WTC11 (cell line): ENCODE measurements around the gene MORN2. TPM values are rescaled to one million over a fixed set of nuclear protein-coding genes. Genes with fewer than 3 reads are reported as not detected.
A peak's percentile ranks its signal among the peaks of the same experiment; 100 is the strongest.

Source experiments
- ATAC-seq: fragments of 200-7000 bp; cut with Tn5 transposase; 2 replicates; pipeline ENCODE4 v1.10.0; 2021; ENCODE audit warnings: mild to moderate bottlenecking, moderate library complexity
- Bru-seq: library from RNA; stranded (reverse); fragments of 400-500 nt; gene quantifications from one replicate; lab custom pipeline; 2021; lab: Mats Ljungman, UMichigan
- CTCF ChIA-PET: fragments of 300-600 bp; sonication (Branson Sonifier 250); formaldehyde crosslinking; loops from one replicate; lab custom pipeline; 2021; ENCODE audit warnings: antibody characterized with exemption; lab: Charles Lee
- POLR2A ChIA-PET: fragments of 350-600 bp; sonication (Branson Sonifier 250); formaldehyde crosslinking; loops from one replicate; lab custom pipeline; 2021; ENCODE audit warnings: antibody characterized with exemption; lab: Charles Lee
- DNase-seq: peaks from one replicate; pipeline ENCODE4 v3.0.0; 2021; ENCODE audit warnings: low spot score
- H3K27ac Mint-ChIP-seq: 2 replicates; pipeline ENCODE4 v1.8.0; 2021; ENCODE audit warnings: mixed read lengths
- H3K27me3 Mint-ChIP-seq: 2 replicates; pipeline ENCODE4 v1.8.0; 2021; ENCODE audit warnings: low read depth, mild to moderate bottlenecking, moderate library complexity, mixed read lengths
- H3K36me3 Mint-ChIP-seq: 2 replicates; pipeline ENCODE4 v1.8.0; 2021; ENCODE audit warnings: mixed read lengths
- H3K4me1 Mint-ChIP-seq: 2 replicates; pipeline ENCODE4 v1.8.0; 2022; ENCODE audit warnings: mixed read lengths
- H3K4me3 Mint-ChIP-seq: 2 replicates; pipeline ENCODE4 v1.8.0; 2021; ENCODE audit warnings: mild to moderate bottlenecking, moderate library complexity, mixed read lengths
- H3K9me3 Mint-ChIP-seq: 2 replicates; pipeline ENCODE4 v1.8.0; 2021; ENCODE audit warnings: mixed read lengths
- ATF1 ChIP-seq: sonication (generic); formaldehyde crosslinking; IDR thresholded peaks from 2 replicates; pipeline ENCODE4 v1.8.1; 2023; ENCODE audit warnings: mild to moderate bottlenecking, moderate library complexity, missing genetic modification reagents
- CREB1 ChIP-seq: sonication (generic); formaldehyde crosslinking; IDR thresholded peaks from 2 replicates; pipeline ENCODE4 v1.8.0; 2023; ENCODE audit warnings: mild to moderate bottlenecking, missing genetic modification reagents
- CREM ChIP-seq: sonication (generic); formaldehyde crosslinking; IDR thresholded peaks from 2 replicates; pipeline ENCODE4 v1.8.1; 2022; ENCODE audit warnings: mild to moderate bottlenecking, missing genetic modification reagents, moderate library complexity
- GABPB1 ChIP-seq: sonication (generic); formaldehyde crosslinking; IDR thresholded peaks from 2 replicates; pipeline ENCODE4 v1.8.1; 2023; ENCODE audit warnings: mild to moderate bottlenecking, missing genetic modification reagents
- GRHL2 ChIP-seq: fragments of 250-450 bp; sonication (Bioruptor Pico); IDR thresholded peaks from 2 replicates; pipeline ENCODE4 v1.8.0; 2022; ENCODE audit warnings: mild to moderate bottlenecking, moderate library complexity; ENCODE audit not compliant: insufficient replicate concordance, severe bottlenecking
- HMGA2 ChIP-seq: fragments of 250-450 bp; sonication (Bioruptor Pico); IDR thresholded peaks from 2 replicates; pipeline ENCODE4 v1.4.0; 2021; ENCODE audit warnings: mild to moderate bottlenecking, moderate library complexity
- IRF1 ChIP-seq: sonication (generic); formaldehyde crosslinking; IDR thresholded peaks from 2 replicates; pipeline ENCODE4 v1.8.0; 2023; ENCODE audit warnings: missing genetic modification reagents
- IRF2 ChIP-seq: sonication (generic); formaldehyde crosslinking; IDR thresholded peaks from 2 replicates; pipeline ENCODE4 v1.8.0; 2022; ENCODE audit warnings: low read depth, missing genetic modification reagents, borderline replicate concordance
- NFYB ChIP-seq: sonication (generic); formaldehyde crosslinking; conservative IDR thresholded peaks from 2 replicates; pipeline ENCODE4 v1.8.0; 2022; ENCODE audit warnings: low read depth, missing genetic modification reagents
- NR3C1 ChIP-seq: sonication (generic); formaldehyde crosslinking; conservative IDR thresholded peaks from 2 replicates; pipeline ENCODE4 v1.8.1; 2023; ENCODE audit warnings: low read depth, mild to moderate bottlenecking, missing genetic modification reagents
- PRRX2 ChIP-seq: fragments of 250-450 bp; sonication (Bioruptor Pico); IDR thresholded peaks from 2 replicates; pipeline ENCODE4 v1.8.0; 2021; ENCODE audit warnings: mild to moderate bottlenecking
- SMAD3 ChIP-seq: sonication (generic); formaldehyde crosslinking; IDR thresholded peaks from 2 replicates; pipeline ENCODE4 v1.8.0; 2022; ENCODE audit warnings: missing genetic modification reagents, mild to moderate bottlenecking, borderline replicate concordance
- SOX15 ChIP-seq: fragments of 250-450 bp; sonication (Bioruptor Pico); IDR thresholded peaks from 2 replicates; pipeline ENCODE4 v1.9.0; 2021; ENCODE audit warnings: mild to moderate bottlenecking
- TEAD4 ChIP-seq: sonication (generic); formaldehyde crosslinking; IDR thresholded peaks from 2 replicates; pipeline ENCODE4 v1.8.0; 2022; ENCODE audit warnings: mild to moderate bottlenecking, missing genetic modification reagents
- USF1 ChIP-seq: sonication (generic); formaldehyde crosslinking; IDR thresholded peaks from 2 replicates; pipeline ENCODE4 v1.8.0; 2022; ENCODE audit warnings: mild to moderate bottlenecking, missing genetic modification reagents
- ZNF138 ChIP-seq: sonication (generic); formaldehyde crosslinking; conservative IDR thresholded peaks from 2 replicates; pipeline ENCODE4 v1.8.1; 2022; ENCODE audit warnings: mild to moderate bottlenecking, moderate library complexity, missing genetic modification reagents
- ZNF423 ChIP-seq: fragments of 250-450 bp; sonication (Bioruptor Pico); IDR thresholded peaks from 2 replicates; pipeline ENCODE4 v2.1.2; 2022; ENCODE audit warnings: mild to moderate bottlenecking, moderate library complexity
- ZNF671 ChIP-seq: fragments of 250-450 bp; sonication (Bioruptor Pico); IDR thresholded peaks from 2 replicates; pipeline ENCODE4 v1.8.0; 2021; ENCODE audit warnings: mild to moderate bottlenecking
- ZSCAN18 ChIP-seq: fragments of 250-450 bp; sonication (Bioruptor Pico); IDR thresholded peaks from 2 replicates; pipeline ENCODE4 v2.1.2; 2022; ENCODE audit warnings: mild to moderate bottlenecking, moderate library complexity
- long read RNA-seq, 3 experiments: library from RNA in 1 of 3; library from capped mRNA in 1 of 3; library from polyadenylated mRNA in 1 of 3; unstranded in 2 of 3; stranded (forward) in 1 of 3; transcript quantifications; one replicate each; pipeline ENCODE4 v2.0.0, GENCODE V29; 2021
- total RNA-seq: library from RNA; stranded (reverse); gene quantifications from 3 replicates; pipeline ENCODE4 v1.2.3, GENCODE V29; 2021
- TF ChIP-seq, protein P1 (sequence below): sonication (generic); formaldehyde crosslinking; IDR thresholded peaks from 2 replicates; pipeline ENCODE4 v1.8.1; 2022; ENCODE audit warnings: mild to moderate bottlenecking, missing genetic modification reagents, moderate library complexity, borderline replicate concordance
- TF ChIP-seq, protein P2 (sequence below): sonication (generic); formaldehyde crosslinking; IDR thresholded peaks from 2 replicates; pipeline ENCODE4 v1.8.1; 2022; ENCODE audit warnings: low read depth, mild to moderate bottlenecking, moderate library complexity, missing genetic modification reagents, borderline replicate concordance
- TF ChIP-seq, protein P3 (sequence below): fragments of 250-450 bp; sonication (Bioruptor Pico); IDR thresholded peaks from 2 replicates; pipeline ENCODE4 v1.9.0; 2021; ENCODE audit warnings: mild to moderate bottlenecking
- TF ChIP-seq, protein P4 (sequence below): sonication (generic); formaldehyde crosslinking; IDR thresholded peaks from 2 replicates; pipeline ENCODE4 v1.8.1; 2023; ENCODE audit warnings: mild to moderate bottlenecking, missing genetic modification reagents, moderate library complexity
- TF ChIP-seq, protein P5 (sequence below): sonication (generic); formaldehyde crosslinking; IDR thresholded peaks from 2 replicates; pipeline ENCODE4 v1.8.1; 2022; ENCODE audit warnings: missing genetic modification reagents, borderline replicate concordance
- TF ChIP-seq, protein P6 (sequence below): sonication (generic); formaldehyde crosslinking; IDR thresholded peaks from 2 replicates; pipeline ENCODE4 v1.8.0; 2022; ENCODE audit warnings: mild to moderate bottlenecking, missing genetic modification reagents

The MORN2 gene
- total RNA-seq (5.9 to 8.0 TPM (median 7.4 TPM) in 3 replicates), Bru-seq, nascent RNA (percentile 48 among the genes with signal in this experiment)
- long read RNA-seq, experiment 1, partial matches to known transcripts: 0 of 2 reads
- long read RNA-seq, experiment 1, other reads (novel, unspliced or antisense): 0 of 2 reads
- long read RNA-seq, experiment 2, transcript MORN2-201 (5 exons, 739 nt): major isoform, 10 of 12 reads
- long read RNA-seq, experiment 2, partial matches to known transcripts: 0 of 12 reads
- long read RNA-seq, experiment 2, other reads (novel, unspliced or antisense): 2 of 12 reads
- long read RNA-seq, experiment 3, partial matches to known transcripts: 10 of 11 reads
- long read RNA-seq, experiment 3, other reads (novel, unspliced or antisense): 0 of 11 reads

DNA sequence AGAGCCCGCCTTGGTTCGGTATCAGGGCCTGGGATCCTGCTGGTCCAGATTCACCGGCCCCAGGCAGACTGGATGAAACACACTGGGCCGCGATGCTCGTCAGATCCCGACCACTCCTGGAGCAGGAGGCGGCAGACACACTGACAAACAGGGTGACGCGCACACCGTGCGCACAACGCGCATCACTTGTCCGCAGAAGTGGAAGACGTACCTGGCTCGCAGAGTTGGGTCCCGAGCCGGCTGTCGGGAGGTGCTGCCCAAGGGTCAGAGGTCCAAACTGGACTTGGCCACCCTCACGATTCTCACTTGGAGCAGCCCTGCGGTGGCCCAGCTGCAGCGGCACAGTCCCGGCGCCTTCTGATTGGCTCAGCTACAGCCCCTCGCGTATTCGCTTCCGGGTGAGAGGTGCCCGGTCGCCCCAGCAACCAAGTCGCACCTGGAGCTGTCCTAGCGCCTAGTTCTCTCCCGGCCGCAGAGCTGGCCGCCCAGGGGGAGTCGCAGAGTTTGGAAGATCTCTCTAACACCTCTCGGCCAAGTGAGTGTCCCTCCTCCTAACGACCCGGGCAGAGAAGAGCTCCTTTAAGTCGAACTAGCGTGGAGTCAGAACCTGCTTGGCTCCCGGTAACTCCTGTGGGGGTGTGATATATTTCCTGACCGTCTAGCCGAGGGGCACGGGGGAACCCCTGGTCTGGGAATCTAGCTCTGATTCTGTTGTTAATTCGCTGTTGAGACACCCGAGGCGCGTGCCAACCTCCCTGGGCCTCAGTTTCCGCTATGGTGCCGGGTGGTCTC, at the start of gene MORN2, which contains the start of gene DHX57:
Gene MORN2, plus strand, starts transcription at position 401 of the 792 bp plus-strand sequence.
Gene DHX57, minus strand, starts transcription at position 359 of the 792 bp plus-strand sequence. CDS start 7,529 bp downstream, outside the sequence.
- Mint-ChIP-seq H3K36me3 (peaks cover 8% of the 10 kb centered on the region; the same call in 1 of the 2 replicates), H3K4me1 (peaks cover 14% of the 10 kb centered on the region), H3K9me3 (peaks cover 12% of the 10 kb centered on the region), H3K4me3 (peak within 1 kb of the TSS; percentile 87), H3K27ac (peak within 1 kb of the TSS; percentile 70), H3K27me3 (no peaks in the 10 kb centered on the region)
- POLR2A ChIA-PET: interaction anchor here (0.9 to 2.0 kb wide), 2 partner anchors 125 to 245 kb away, joined by 3 to 11 read pairs; partner anchors contain the start of genes SOS1 and SRSF7
- ATAC-seq (peak; percentile 99), DNase-seq (peak; percentile 87)
- CTCF ChIA-PET: interaction anchor here (1.2 to 3.2 kb wide), 3 partner anchors 71 to 354 kb away, joined by 3 to 21 read pairs (median 4); no protein-coding TSS in a partner anchor
- TF ChIP-seq ZNF423 (CRISPR knock-in tag): no peak
- TF ChIP-seq GRHL2 (CRISPR knock-in tag): no peak
- no peak for TF ChIP-seq USF1 (CRISPR knock-in tag)
- TF ChIP-seq TEAD4 (CRISPR knock-in tag): no peak
- TF ChIP-seq SMAD3: no peak
- no peak for TF ChIP-seq HMGA2 (CRISPR knock-in tag)
- TF ChIP-seq, protein P1, sequence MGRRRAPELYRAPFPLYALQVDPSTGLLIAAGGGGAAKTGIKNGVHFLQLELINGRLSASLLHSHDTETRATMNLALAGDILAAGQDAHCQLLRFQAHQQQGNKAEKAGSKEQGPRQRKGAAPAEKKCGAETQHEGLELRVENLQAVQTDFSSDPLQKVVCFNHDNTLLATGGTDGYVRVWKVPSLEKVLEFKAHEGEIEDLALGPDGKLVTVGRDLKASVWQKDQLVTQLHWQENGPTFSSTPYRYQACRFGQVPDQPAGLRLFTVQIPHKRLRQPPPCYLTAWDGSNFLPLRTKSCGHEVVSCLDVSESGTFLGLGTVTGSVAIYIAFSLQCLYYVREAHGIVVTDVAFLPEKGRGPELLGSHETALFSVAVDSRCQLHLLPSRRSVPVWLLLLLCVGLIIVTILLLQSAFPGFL (CRISPR knock-in tag): 0 out of 2 replicates have a peak, but pooled peaks have one; percentile 82
- TF ChIP-seq CREM: no peak
- no peak for TF ChIP-seq SOX15 (CRISPR knock-in tag)
- TF ChIP-seq CREB1 (CRISPR knock-in tag): no peak
- TF ChIP-seq, protein P2, sequence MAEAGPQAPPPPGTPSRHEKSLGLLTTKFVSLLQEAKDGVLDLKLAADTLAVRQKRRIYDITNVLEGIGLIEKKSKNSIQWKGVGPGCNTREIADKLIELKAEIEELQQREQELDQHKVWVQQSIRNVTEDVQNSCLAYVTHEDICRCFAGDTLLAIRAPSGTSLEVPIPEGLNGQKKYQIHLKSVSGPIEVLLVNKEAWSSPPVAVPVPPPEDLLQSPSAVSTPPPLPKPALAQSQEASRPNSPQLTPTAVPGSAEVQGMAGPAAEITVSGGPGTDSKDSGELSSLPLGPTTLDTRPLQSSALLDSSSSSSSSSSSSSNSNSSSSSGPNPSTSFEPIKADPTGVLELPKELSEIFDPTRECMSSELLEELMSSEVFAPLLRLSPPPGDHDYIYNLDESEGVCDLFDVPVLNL (CRISPR knock-in tag): no peak
- TF ChIP-seq ZNF671 (CRISPR knock-in tag): no peak
- TF ChIP-seq PRRX2 (CRISPR knock-in tag): no peak
- peak; percentile 92 for TF ChIP-seq NFYB (CRISPR knock-in tag)
- peak; percentile 90 for TF ChIP-seq GABPB1 (CRISPR knock-in tag)
- TF ChIP-seq, protein P3, sequence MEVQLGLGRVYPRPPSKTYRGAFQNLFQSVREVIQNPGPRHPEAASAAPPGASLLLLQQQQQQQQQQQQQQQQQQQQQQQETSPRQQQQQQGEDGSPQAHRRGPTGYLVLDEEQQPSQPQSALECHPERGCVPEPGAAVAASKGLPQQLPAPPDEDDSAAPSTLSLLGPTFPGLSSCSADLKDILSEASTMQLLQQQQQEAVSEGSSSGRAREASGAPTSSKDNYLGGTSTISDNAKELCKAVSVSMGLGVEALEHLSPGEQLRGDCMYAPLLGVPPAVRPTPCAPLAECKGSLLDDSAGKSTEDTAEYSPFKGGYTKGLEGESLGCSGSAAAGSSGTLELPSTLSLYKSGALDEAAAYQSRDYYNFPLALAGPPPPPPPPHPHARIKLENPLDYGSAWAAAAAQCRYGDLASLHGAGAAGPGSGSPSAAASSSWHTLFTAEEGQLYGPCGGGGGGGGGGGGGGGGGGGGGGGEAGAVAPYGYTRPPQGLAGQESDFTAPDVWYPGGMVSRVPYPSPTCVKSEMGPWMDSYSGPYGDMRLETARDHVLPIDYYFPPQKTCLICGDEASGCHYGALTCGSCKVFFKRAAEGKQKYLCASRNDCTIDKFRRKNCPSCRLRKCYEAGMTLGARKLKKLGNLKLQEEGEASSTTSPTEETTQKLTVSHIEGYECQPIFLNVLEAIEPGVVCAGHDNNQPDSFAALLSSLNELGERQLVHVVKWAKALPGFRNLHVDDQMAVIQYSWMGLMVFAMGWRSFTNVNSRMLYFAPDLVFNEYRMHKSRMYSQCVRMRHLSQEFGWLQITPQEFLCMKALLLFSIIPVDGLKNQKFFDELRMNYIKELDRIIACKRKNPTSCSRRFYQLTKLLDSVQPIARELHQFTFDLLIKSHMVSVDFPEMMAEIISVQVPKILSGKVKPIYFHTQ: no peak
- TF ChIP-seq, protein P4, sequence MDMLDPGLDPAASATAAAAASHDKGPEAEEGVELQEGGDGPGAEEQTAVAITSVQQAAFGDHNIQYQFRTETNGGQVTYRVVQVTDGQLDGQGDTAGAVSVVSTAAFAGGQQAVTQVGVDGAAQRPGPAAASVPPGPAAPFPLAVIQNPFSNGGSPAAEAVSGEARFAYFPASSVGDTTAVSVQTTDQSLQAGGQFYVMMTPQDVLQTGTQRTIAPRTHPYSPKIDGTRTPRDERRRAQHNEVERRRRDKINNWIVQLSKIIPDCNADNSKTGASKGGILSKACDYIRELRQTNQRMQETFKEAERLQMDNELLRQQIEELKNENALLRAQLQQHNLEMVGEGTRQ (CRISPR knock-in tag): no peak
- no peak for TF ChIP-seq ATF1 (CRISPR knock-in tag)
- TF ChIP-seq ZNF138 (CRISPR knock-in tag): no peak
- TF ChIP-seq, protein P5, sequence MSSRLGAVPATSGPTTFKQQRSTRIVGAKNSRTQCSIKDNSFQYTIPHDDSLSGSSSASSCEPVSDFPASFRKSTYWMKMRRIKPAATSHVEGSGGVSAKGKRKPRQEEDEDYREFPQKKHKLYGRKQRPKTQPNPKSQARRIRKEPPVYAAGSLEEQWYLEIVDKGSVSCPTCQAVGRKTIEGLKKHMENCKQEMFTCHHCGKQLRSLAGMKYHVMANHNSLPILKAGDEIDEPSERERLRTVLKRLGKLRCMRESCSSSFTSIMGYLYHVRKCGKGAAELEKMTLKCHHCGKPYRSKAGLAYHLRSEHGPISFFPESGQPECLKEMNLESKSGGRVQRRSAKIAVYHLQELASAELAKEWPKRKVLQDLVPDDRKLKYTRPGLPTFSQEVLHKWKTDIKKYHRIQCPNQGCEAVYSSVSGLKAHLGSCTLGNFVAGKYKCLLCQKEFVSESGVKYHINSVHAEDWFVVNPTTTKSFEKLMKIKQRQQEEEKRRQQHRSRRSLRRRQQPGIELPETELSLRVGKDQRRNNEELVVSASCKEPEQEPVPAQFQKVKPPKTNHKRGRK (CRISPR knock-in tag): no peak
- TF ChIP-seq IRF2 (CRISPR knock-in tag): no peak
- no peak for TF ChIP-seq IRF1 (CRISPR knock-in tag)
- no peak for TF ChIP-seq NR3C1 (CRISPR knock-in tag)
- no peak for TF ChIP-seq ZSCAN18
- TF ChIP-seq, protein P6, sequence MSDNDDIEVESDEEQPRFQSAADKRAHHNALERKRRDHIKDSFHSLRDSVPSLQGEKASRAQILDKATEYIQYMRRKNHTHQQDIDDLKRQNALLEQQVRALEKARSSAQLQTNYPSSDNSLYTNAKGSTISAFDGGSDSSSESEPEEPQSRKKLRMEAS (CRISPR knock-in tag): peak; percentile 62; the same call in 1 of the 2 replicates
